HG03280 (cell line): Measurements from ENCODE around the gene FAM83E.
"Not testable (repeated sequence)": the region's sequence is repeated elsewhere in the genome, so short reads cannot be mapped to it uniquely, and the experiment has no call there.

Source experiments
- ATAC-seq: cut with Tn5 transposase; IDR thresholded peaks from one replicate; pipeline ENCODE4 v1.9.1; 2021; ENCODE audit warnings: mild to moderate bottlenecking, moderate library complexity; ENCODE audit not compliant: unreplicated experiment

The FAM83E gene

GRCh38 chr19:48614436-48615230 is at the start of gene FAM83E:
Gene FAM83E (minus strand): TSS chr19:48615076. CDS start chr19:48613372, 1,704 bp downstream.
- ATAC-seq: no peak

GRCh38 chr19:48664476-48664875 is 49.6 kb upstream of the FAM83E start:
- ATAC-seq: no peak

- ATAC-seq: no peak
Observed at GRCh38 chr19:48663667-48664066, 48.8 kb upstream of the FAM83E start.

- ATAC-seq: no peak
Observed at GRCh38 chr19:48661711-48662090, 46.8 kb upstream of the FAM83E start.

- ATAC-seq: peak; percentile 73
Observed at GRCh38 chr19:48660852-48661710, 46.2 kb upstream of the FAM83E start.

- ATAC-seq: no peak
Observed at GRCh38 chr19:48659768-48660167, 44.9 kb upstream of the FAM83E start.

GRCh38 chr19:48658483-48658882 is 43.6 kb upstream of the FAM83E start:
- ATAC-seq: no peak

GRCh38 chr19:48657828-48658227 is 43.0 kb upstream of the FAM83E start:
- not testable (repeated sequence) for ATAC-seq

- no peak for ATAC-seq
Observed at GRCh38 chr19:48656840-48657474, 42.1 kb upstream of the FAM83E start.

- ATAC-seq: no peak
Observed at GRCh38 chr19:48654299-48655059, 39.6 kb upstream of the FAM83E start.

- ATAC-seq: no peak
Observed at GRCh38 chr19:48651683-48652048, 36.8 kb upstream of the FAM83E start.

- ATAC-seq: no peak
Observed at GRCh38 chr19:48650974-48651682, 36.3 kb upstream of the FAM83E start.

GRCh38 chr19:48648134-48648533 is 33.3 kb upstream of the FAM83E start:
- no peak for ATAC-seq

GRCh38 chr19:48646722-48647216 is 31.9 kb upstream of the FAM83E start:
- no peak for ATAC-seq

- ATAC-seq: peak; percentile 81
Observed at GRCh38 chr19:48646001-48646721, 31.3 kb upstream of the FAM83E start, which contains the start of gene CA11. Gene CA11 (minus strand): TSS chr19:48646187. CDS start chr19:48645632, 555 bp downstream.

GRCh38 chr19:48645620-48646000 is 30.7 kb upstream of the FAM83E start:
- no peak for ATAC-seq

- ATAC-seq: no peak
Observed at GRCh38 chr19:48644839-48645619, 30.2 kb upstream of the FAM83E start.

GRCh38 chr19:48644355-48644754 is 29.5 kb upstream of the FAM83E start:
- no peak for ATAC-seq
